HG02973 (cell line): ENCODE measurements around the gene CMTM4.
"Not testable (repeated sequence)": the region's sequence is repeated elsewhere in the genome, so short reads cannot be mapped to it uniquely, and the experiment has no call there.

Experiments used
- ATAC-seq: cut with Tn5 transposase; IDR thresholded peaks from one replicate; pipeline ENCODE4 v1.9.1; 2021; ENCODE audit warnings: moderate library complexity; ENCODE audit not compliant: unreplicated experiment

Gene CMTM4

DNA sequence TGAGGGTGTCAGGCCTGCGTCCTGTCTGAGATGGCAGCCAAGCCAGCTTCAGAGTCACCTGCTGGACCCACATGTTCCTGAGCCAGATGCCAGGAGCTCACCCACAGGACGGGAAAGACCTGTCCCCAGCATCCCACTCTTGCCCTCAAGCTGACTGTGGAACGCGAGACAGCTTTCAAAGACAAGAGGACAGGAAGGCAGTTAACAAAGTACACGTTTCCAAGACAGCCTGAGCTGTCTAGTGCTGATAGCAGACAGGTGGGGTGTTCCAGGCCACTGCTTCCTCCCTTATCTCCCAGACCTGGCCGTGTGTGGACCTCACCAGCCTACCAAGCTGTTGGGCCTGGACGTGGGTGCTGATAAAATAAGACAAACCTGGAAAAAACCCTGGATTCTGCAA lies 78.8 kb downstream of the CMTM4 start:
- ATAC-seq = no peak

- no peak for ATAC-seq
Measured at GRCh38 chr16:66617010-66617434, 79.5 kb downstream of the CMTM4 start.

DNA sequence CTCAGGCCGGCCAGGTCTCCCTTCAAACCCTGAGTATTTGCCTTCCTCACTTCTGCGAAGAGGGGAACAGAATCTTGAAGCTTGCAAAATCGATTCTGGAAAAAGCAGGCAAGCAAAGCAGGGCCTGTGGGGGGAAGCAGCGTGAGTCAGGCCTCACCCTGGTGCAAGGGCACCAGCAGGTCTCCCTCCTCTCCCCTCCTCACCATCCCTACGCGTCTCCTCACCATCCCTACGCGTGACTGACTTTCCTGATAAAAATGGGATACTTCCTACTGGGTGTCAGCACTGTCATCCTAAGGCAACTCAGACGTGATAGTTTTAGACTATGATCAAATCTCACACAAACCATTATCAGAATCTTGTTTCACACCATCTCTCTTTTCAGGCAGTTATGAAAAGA lies 80.0 kb downstream of the CMTM4 start:
- ATAC-seq = no peak

- no peak for ATAC-seq
Measured at GRCh38 chr16:66616169-66616568, 80.4 kb downstream of the CMTM4 start.

DNA sequence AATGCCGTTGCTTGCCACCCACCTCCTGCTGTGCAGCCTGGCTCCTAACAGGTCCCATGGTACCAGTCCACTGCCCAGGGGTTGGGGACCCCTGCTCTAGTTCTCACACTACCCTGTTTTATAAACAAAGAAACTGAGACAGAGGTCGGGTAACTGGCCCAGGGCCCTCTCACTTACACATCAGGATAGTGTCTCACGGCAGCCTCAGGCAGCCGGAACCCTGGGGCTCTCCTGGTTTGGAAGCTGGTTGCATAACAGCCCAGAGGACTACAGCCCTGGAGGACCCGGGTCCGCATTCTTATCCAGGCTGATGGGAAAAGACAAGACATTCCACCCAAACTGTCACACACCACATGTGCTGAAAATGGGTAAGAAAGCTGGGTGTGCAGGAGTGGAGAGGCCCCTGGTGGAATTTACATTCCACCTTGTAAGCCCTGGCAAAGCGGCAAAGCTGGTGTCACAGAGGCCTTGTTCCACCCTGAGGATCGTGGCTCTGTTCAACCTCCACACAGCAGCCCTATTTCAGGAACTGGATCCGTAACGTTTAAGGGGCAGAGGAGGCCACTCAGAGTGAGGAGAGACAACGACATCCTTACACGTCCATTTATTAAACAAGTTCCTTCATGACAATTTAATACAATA lies 82.3 kb downstream of the CMTM4 start:
- no peak for ATAC-seq

- no peak for ATAC-seq
Measured at GRCh38 chr16:66612422-66612821, 84.1 kb downstream of the CMTM4 start.

DNA sequence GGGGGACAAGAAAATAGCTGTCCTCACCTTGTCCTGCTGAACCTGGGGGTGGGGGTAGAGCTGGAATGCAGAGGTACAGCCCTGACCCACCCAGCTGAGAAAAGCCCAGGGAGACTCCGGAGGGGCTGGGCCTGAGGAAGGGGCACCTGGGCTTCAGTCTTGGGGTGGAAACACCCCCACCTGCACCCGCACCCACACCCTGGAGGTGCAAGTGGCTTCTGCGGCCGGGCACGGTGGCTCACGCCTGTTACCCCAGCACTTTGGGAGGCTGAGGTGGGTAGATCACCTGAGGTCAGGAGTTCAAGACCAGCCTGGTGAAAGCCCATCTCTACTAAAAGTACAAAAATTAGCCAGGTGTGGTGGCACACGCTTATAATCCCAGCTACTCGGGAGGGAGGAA lies 84.6 kb downstream of the CMTM4 start:
- not testable (repeated sequence) for ATAC-seq

GRCh38 chr16:66610111-66610820 lies 86.3 kb downstream of the CMTM4 start:
- ATAC-seq = no peak

GRCh38 chr16:66609139-66609510 lies 87.4 kb downstream of the CMTM4 start:
- ATAC-seq = no peak

GRCh38 chr16:66608241-66609138 lies 88.1 kb downstream of the CMTM4 start:
- peak; percentile 47 for ATAC-seq

- no peak for ATAC-seq
Measured at GRCh38 chr16:66605979-66606751, 90.4 kb downstream of the CMTM4 start.

- ATAC-seq = no peak
Measured at GRCh38 chr16:66605177-66605978, 91.2 kb downstream of the CMTM4 start.

GRCh38 chr16:66604376-66605176 lies 92.0 kb downstream of the CMTM4 start, which contains the start of gene CMTM3:
TSS of gene CMTM3 (plus strand) at chr16:66604704. CDS start at chr16:66604806, 102 bp downstream.
- peak; percentile 47 for ATAC-seq

DNA sequence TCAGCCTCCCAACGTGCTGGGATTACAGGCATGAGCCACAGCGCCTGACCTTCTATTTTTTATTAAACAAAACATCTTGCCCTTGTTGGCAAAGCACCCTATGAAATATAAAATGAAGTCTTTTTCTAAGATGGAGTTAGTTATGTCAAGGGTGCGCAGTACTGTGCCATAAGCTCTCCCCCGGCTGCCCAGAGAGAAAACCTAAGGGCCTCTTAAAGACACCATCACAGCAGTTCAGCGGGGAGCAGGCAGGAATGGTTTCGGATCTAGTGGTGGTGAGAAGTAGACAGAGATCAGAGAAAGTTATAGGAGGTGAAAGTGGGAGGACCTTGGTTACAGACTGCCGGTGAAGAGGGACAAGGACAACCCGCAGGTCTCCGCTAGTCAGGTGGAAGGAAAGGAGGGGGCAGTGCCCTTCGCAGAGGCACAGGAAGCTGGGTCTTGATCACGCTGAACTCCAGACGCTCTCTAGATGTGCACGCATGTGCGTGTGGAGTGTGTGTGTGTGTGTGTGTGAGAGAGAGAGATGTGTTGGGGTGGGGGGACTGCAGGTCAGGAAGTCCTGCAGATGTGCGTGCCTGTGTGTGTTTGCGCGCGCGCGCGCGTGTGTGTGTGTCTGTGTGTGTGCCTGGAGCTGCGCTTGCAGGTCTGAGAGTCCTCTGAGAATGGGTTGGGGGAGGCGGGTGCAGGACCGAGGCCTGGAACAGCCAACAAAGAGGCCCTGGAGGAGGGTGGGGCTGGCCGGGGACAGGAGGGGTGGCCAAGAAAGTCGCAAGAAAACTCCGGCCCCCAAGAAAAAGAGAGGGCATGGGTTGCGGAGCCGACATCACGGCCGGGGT lies 92.8 kb downstream of the CMTM4 start:
- no peak for ATAC-seq

- no peak for ATAC-seq
Measured at GRCh38 chr16:66601471-66601870, 95.1 kb downstream of the CMTM4 start.

- ATAC-seq = no peak
Measured at GRCh38 chr16:66600477-66600876, 96.1 kb downstream of the CMTM4 start.

DNA sequence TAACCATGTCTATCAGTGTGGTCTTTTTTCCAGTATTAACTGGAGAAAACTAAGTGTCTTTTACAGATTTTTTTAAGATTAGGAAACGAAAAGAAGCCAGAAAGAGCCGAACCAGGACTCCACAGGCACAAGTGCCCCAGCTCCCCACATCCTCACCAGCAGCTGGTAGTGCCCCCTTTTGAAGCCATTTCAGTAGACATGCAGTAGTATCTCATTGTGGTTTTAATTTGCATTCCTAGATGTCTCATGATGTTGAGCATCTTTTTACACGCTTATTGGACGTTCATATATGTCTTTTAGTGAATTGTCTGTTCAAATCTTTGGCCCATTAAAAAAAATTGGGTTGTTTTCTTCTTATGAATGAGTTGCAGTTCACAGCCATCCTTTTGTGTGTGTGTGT lies 96.8 kb downstream of the CMTM4 start:
- no peak for ATAC-seq

- ATAC-seq = no peak
Measured at GRCh38 chr16:66598111-66598510, 98.4 kb downstream of the CMTM4 start.
